Jurkat, Clone E6-1 (cell line): ENCODE measurements around the gene CALHM6.

Source experiments
- DNase-seq: peaks from one replicate; pipeline ENCODE4 v3.0.0-alpha.2; 2011; ENCODE audit warnings: low read depth, low spot score
- H3K4me3 ChIP-seq: 2 replicates; pipeline ENCODE4 v1.5.1; 2011; ENCODE audit warnings: mild to moderate bottlenecking, low read length, control low read depth, moderate library complexity

CALHM6 gene

GRCh38 chr6:116512111-116512559 is 51.0 kb downstream of the CALHM6 start:
- no peak overlapping the region for H3K4me3 ChIP-seq
- no peak for DNase-seq

GRCh38 chr6:116512734-116513133 is 51.6 kb downstream of the CALHM6 start:
- no peak for DNase-seq
- H3K4me3 ChIP-seq, result no peak overlapping the region
